ENCODE results near the gene RUNX2.

Gene RUNX2

DNA sequence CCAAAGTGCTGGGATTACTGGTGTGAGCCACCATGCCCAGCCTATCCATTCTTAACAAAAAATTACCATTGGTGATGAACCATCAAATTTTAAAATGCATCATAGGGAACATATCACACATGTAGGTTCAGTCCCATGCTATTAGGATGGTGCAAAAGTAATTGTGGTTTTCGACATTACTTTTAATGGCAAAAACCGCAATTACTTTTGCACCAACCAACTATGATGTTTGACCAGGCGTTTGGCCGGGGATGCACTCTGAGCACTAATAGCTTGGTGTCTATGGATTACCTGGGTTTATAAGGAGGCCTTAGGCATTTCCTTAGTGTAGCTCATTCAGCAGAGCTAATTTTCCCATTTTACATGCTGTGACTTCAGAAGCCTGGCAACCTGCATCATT, 296.1 kb downstream of the RUNX2 start:
- no peak for DNase-seq (ENCODE audit: low spot score)

DNA sequence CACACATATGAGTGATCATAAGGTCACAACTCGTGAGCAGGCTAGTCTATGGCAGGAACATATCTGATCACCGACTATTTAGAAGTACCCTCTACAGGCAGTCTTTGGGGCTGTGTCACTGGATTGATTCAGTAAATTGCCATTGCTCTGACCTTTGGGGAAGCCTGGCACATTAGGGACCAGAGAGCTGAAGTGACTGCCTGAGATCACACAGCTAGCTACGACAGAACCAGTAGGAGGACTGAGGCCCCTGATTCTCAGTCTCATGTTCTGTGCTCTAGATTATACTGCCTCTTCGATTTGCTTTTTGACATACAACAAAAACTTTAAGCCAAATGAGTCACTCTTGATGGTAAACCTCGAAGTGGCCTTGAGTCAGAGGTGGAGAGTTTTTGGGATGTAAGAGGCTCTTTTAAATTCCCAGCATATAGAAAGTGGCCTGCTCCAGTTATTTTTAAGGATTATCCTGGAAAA, 297.1 kb downstream of the RUNX2 start:
- DNase-seq (ENCODE audit: low spot score): no peak

DNA sequence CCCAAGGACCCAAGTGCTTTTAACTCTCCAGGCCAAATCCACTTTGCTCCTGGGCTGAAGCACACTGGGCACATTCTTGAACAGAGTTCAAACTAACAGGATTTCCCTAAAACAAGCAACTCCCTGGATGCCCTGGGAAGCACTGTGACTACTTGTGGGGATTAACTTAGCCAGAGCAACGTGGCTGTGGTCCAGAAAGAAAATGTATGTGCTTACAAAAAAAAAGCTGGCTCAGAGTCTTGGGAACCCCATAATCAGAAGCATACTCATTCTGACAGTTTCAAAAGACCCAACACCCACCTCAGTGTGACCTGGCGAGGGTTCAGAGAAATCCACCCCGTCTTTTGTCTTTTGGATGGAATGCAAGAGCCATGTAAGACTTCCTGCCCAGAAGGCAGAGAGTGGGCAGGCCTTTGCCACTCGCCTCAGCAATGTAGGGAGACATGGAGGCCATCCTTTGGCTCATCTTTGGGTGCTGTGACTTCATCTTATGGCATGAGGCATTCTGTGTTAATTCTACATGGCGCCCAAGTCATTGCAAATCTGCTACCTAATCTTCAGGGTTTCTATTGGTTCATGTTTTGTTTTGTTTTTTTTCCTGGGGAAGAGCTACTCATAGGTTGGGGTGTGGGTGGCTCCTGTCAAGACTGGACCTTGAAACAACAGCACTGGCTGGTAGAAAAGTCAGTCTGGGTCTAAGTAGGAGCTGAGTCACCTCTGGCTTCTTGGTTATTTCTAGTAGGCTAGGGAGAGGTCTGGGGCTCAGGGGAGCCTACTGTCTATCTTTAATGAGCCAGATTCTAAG, 298.2 kb downstream of the RUNX2 start:
- DNase-seq (ENCODE audit: low spot score): no peak

GRCh38 chr6:45630314-45630713, 302.2 kb downstream of the RUNX2 start:
- no peak for DNase-seq (ENCODE audit: low spot score)

DNA sequence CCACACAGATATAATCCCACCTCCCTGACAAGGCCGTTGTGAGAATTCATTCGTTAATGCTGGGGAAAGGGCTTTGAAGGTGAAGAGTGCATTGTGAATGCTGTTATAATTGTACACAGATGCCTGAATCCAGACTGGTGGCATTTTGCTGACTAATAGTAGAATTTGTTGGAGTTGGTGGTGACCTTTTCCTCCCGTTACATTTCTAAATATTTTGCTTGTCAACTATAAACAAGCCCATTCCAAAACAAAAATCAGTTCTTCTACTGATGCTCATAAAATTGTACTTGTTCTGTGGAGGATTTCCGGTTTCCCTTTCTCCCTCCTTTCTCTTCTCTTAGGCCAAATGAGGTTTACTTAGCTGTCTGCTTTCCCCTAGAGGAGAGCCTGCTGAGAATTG, 302.7 kb downstream of the RUNX2 start:
- no peak for DNase-seq (ENCODE audit: low spot score)

DNA sequence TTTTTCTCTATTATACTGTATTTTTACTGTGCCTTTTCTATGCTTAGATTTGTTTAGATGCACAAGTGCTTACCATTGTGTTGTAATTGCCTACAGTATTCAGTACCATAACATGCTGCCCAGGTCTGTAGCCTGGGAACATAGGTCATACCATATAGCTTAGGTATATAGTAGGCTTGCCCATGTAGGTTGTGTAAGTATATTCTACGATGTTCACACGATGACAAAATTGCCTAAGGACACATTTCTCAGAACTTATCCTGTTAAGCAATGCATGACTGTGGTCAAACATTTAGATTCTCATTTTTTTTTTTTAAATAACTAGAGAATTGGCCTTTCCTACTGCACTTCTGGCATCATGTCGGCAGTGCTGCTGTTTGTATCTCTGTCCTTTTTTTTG, 303.3 kb downstream of the RUNX2 start:
- DNase-seq (ENCODE audit: low spot score): no peak

- DNase-seq (ENCODE audit: low spot score): no peak
These were observed 305.3 kb downstream of the RUNX2 start for GRCh38 chr6:45633272-45633908.

GRCh38 chr6:45634231-45634630, 306.1 kb downstream of the RUNX2 start:
- no peak for DNase-seq (ENCODE audit: low spot score)

- DNase-seq (ENCODE audit: low spot score): no peak
These were observed 307.2 kb downstream of the RUNX2 start for GRCh38 chr6:45635284-45635867.

DNA sequence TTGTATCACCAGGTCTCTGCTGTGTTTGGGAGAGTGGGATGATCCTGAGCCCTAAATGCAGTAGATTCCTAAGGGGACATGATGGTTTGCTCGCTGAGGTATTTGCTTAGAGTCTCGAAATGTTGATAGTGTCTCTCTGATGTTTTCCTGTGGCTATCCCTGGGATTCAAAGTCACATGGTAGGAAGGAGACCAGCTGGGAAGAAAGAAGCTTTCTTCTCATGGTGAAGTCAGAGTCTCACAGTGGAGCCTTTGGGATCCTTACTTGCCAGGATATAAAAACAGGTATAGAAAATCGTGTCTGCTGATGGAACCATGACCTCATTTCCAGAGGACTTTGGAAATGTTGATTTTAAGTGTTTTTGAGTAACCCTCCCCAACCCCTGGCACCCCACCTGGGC, 308.9 kb downstream of the RUNX2 start:
- DNase-seq (ENCODE audit: low spot score): peak; percentile 11

GRCh38 chr6:45637611-45638257, 309.6 kb downstream of the RUNX2 start:
- DNase-seq (ENCODE audit: low spot score): no peak

DNA sequence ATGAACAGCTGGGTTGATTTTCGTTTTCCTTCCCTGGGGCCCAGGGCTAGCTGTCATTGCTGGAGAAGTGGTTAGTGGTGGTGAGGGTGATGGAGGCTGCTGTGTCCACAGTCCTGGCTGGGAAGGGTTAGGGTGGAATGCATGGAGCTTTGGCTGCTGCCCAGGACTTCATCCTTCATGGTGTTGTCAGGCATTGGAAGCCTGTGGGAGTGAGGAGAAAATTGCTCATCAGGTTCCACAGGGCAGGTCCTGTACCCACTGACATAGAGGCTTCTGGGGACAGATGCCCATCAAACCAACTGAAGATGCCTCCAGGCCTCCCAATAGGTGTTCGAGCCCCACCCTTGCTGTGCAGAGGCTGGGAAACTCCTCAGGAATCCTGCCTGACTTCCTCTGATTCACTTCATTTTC, 312.0 kb downstream of the RUNX2 start:
- no peak for DNase-seq (ENCODE audit: low spot score)

- DNase-seq (ENCODE audit: low spot score): no peak
These were observed 312.7 kb downstream of the RUNX2 start for GRCh38 chr6:45640811-45641210.

DNA sequence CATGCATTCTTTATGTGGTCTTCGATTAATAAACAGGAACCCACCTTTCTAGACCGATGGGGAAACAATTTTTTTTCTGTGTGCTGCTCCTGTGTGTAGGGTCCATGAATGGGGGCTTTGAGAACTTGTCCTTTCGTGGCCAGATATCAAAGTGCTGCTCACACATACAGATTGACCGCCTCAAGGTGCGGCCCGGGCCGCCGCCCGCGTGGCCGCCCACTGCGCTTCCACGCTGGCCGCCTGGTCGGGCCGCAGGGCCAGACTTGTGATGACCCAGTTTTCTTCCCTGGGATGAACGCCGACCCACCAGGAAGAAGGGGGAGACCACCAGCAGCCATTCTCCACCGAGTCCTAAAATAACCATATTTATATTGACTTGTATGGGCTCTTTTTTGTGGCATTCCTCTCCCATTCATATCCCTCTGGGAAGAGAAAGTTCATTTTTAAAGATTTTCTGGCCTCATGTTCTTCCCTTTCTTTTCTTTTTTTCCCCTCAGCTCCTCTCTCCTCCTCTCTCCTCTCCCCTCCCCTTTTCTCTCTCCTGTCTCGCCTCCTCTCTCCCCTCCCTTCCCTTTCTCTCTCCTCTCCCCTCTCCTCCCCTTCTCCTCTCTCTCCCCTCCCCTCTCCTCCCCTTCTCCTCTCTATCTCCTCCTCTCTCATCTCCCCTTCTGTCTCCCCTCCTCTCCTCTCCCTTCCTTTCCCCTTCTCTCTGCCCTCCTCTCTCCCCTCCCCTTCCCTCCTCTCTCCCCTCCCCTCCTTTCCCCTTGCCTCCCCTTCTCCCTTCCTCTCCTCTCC, 314.4 kb downstream of the RUNX2 start:
- no peak for DNase-seq (ENCODE audit: low spot score)

GRCh38 chr6:45643126-45643525, 315.0 kb downstream of the RUNX2 start:
- no peak for DNase-seq (ENCODE audit: low spot score)

- DNase-seq (ENCODE audit: low spot score): no peak
These were observed 316.6 kb downstream of the RUNX2 start for GRCh38 chr6:45644720-45645119.

DNA sequence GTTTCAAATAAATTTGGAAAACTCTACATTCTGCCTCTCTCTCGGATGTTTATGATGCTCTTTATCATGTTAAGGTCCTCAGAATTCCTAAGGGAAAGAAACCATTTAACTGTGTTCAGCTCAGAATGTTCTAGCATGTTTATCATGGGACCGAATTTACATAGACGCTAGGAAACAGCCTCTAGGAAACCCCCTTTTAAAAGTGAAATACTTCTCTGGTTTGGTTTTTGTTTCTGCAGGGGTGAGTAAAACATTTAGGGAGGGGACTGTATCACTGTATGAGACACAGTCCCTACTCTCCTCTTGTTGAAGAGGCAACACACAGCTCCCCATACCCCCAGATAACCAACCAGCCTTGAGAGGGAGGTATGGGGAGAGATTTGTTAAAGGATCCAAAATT, 317.2 kb downstream of the RUNX2 start:
- DNase-seq (ENCODE audit: low spot score): no peak

DNA sequence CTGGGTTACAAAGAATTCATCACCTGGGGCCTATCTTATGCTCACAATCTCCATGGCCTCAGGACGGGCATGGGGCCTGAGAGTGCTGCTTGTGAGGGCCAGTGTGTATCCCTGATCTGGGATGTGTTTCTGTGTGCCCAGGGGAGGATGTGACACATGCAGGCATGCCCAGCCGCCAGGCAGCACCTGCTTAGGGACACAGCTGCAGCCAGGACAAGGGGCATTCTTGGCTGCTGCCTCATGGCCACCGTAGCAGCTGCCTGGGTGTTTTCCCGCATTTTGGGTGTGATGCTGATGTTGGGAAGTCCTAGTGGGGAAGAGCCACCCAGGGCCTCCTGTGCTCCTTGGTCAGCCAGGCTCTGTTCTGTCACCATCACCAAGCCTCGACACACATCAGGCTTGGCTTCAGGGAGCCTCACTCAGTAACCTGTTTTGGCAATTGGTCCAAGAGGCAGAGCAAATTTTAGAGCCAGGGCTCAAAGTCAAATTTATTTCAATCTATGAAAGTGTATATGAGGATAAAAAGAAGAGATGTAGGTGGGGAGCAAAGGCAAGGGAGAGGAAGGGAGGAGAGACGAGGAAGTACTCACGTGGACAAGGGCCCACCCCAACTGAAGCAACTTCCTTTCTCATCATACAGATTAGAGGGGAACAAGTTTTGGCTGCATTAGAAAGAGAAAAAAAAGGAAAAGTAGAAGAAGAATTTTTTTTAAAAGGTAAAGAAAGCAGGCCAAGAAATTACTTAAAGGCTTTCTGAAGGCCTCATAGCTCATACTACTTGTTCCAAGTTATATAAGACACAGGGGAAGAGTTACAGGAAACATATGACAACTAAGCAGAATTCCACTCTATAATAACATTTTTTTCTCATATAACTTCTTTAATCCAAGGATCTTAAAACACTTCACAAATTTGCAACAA, 319.5 kb downstream of the RUNX2 start:
- DNase-seq (ENCODE audit: low spot score): no peak

DNA sequence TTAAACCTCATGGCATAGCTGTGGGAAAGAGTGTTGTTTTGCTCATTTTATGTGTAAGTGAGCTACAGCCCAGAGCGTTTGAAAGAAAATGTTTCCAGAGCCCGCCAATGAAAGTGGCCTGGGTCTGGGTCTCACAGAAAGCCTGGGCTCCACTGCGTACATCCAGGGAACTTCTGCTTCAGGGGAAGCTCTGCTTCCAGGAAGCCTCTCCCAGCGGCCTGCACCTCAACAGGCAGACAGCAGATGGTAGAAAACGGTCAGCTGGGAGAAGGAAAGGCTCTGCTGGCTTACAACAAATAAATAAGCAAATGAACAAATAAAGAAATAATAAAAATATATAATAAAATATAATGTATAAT, 320.1 kb downstream of the RUNX2 start:
- no peak for DNase-seq (ENCODE audit: low spot score)

DNA sequence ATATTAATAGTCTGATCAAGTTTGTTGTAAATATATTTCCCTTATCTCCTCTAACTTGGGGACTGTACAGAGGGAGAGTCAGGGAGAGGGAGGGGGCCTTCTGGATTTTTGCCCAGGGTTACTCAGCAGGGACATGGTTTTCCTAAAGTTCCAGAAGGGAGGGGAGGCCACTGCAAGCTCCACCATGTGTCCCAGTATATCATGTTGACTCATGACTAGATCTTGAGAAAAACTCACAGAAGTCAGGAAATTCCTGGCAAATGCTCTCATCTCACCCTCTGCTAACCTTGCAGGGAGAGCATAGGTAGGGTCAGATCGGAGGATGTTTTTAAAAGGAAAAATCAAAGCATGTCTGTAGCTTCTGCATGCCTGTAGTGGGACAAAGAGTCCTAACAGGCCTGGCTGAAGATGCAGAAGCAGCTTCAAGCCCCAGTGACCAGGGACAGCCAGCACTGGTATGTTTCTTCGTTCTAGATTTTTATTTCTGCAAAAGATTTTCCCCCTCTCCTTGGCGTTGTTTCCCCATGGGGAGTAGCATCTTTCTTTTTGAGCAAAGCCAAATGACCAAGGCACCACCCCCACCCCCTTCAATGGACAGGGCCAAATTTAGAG, 322.5 kb downstream of the RUNX2 start:
- DNase-seq (ENCODE audit: low spot score): no peak

DNA sequence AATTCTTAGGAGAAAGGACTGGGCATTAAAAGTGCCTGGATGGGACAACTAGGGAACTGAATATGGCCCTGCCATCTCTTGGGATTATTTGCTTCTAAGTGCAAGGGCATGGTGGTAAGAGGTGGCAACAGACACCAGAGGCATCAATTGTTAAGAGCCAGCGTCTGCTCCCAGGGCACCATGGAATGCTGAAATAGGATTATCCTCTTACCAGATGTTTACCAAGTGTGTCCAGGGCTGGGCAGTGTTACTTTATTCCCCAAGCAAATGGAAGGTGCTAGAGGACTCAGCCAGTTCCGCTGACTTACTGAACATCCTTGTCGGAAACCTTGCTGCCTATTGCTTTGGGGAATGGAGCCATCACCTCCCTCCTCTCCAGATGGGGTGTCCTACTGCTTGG, 323.2 kb downstream of the RUNX2 start:
- no peak for DNase-seq (ENCODE audit: low spot score)

Data from COLO829 (cell line).